Aorta (tissue), 5 donors: ENCODE measurements around the gene AKAP13. TPM values are rescaled to one million over a fixed set of nuclear protein-coding genes. Genes with fewer than 3 reads are reported as not detected.

Experiments
- ATAC-seq: fragments of 200-7000 bp; cut with Tn5 transposase; one replicate; pipeline ENCODE4 v1.9.1; 2022; ENCODE audit warnings: moderate library complexity; ENCODE audit not compliant: low FRiP score
- DNase-seq, 2 donors: peaks; one replicate each; pipeline ENCODE4 v3.0.0-alpha.2; 2020
- H3K27ac ChIP-seq, 2 donors: one replicate each; pipeline ENCODE4 v1.5.1; 2013; ENCODE audit warnings: low read length in 2 of 2, mild to moderate bottlenecking in 2 of 2, moderate library complexity in 2 of 2, control low read depth in 1 of 2, inconsistent platforms in 1 of 2, low read depth in 1 of 2
- H3K27me3 ChIP-seq, 2 donors: one replicate each; pipeline ENCODE4 v1.6.1; 2013; ENCODE audit warnings: control low read depth in 1 of 2, low read length in 1 of 2, mild to moderate bottlenecking in 1 of 2, moderate library complexity in 1 of 2; ENCODE audit not compliant: insufficient read depth in 2 of 2, control insufficient read depth in 1 of 2
- H3K36me3 ChIP-seq, 2 donors: one replicate each; pipeline ENCODE4 v1.6.1; 2013; ENCODE audit warnings: control low read depth in 1 of 2, low read length in 1 of 2, mild to moderate bottlenecking in 1 of 2; ENCODE audit not compliant: insufficient read depth in 2 of 2, control insufficient read depth in 1 of 2
- H3K4me1 ChIP-seq, 2 donors: one replicate each; pipeline ENCODE4 v1.6.1; 2013; ENCODE audit warnings: low read length in 2 of 2, control low read depth in 1 of 2, mild to moderate bottlenecking in 1 of 2, moderate library complexity in 1 of 2; ENCODE audit not compliant: insufficient read depth in 2 of 2, control insufficient read depth in 1 of 2
- H3K4me3 ChIP-seq, 2 donors: one replicate each; pipeline ENCODE4 v1.5.1; 2013; ENCODE audit warnings: low read length in 2 of 2, control low read depth in 1 of 2, mild to moderate bottlenecking in 1 of 2
- H3K9me3 ChIP-seq: one replicate; pipeline ENCODE4 v1.6.1; 2013; ENCODE audit warnings: mild to moderate bottlenecking, low read length; ENCODE audit not compliant: control insufficient read depth
- WGBS, 2 donors: extraction: QIAGEN DNeasy Blood & Tissue Kit; methylation state at CpG; one replicate each; pipeline ENCODE4 v1.1.7; 2013; 5-methylcytosine and 5-hydroxymethylcytosine counted together
- intact Hi-C, 2 donors: fragments of 100-400 bp; cut with DNase I; formaldehyde crosslinking; loops; one replicate each; pipeline versions ENCODE4 v1.14.2 to v1.15.0; 2022
- polyA plus RNA-seq, 2 donors: library from polyadenylated mRNA; stranded (reverse); fragments of 200-250 nt; gene quantifications; one replicate each; pipeline ENCODE4 v1.2.3, GENCODE V29; 2013
- total RNA-seq, 2 donors: library from RNA; stranded (reverse); fragmentation: NEBNext Ultra II Directional; extraction: Animal tissue kit (Norgen Biotek cat#: 25700); gene quantifications; one replicate each; pipeline ENCODE4 v1.2.1, GENCODE V29; 2021
- donor health status: healthy with polysubstance abuse.
- donor health status: Bipolar disorder and iron deficiency.
- donor health status: DM: no; HTN: no; CAD: no.
- donor health status: DM: no; HTN: no; CAD: no.
- donor health status: DM: yes; HTN: yes; CAD: no.

AKAP13 gene
- total and polyA plus RNA-seq, 4 donors = 29.6 to 267 (median 138) TPM

DNA sequence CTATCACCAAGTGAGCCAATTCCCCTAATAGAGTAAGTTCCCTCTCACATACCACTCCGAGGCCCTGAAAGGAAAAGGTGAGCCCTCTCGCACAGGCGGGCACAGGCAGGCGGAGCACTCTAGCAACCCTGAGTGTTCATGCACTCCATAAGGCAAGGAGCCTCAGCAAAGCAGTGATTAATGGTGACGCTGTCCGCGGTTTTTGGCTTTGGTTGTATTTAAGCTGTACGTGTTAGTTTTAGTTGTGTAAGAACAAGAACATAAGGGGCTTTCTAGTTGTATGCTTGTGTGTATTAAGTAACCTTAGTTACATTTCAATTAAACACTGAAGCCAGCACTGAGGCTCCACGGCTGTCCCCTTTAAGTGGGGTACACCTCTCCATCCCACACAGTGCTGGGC, 381.2 kb downstream of the AKAP13 start:
- no peak for ATAC-seq
- Histone ChIP-seq H3K4me1 (peaks cover 0 to 2% of the 10 kb centered on the region in 2 donors), H3K27me3 (no peaks in the 10 kb centered on the region), H3K36me3 (no peaks in the 10 kb centered on the region), H3K4me3 (no peak overlapping the region), H3K27ac (no peak overlapping the region), H3K9me3 (no peaks in the 10 kb centered on the region)
- intact Hi-C loops = no loop called here
- 93 to 94% methylated on average over 9 of the region's 9 CpGs for WGBS, 2 donors
- DNase-seq = no peak

DNA sequence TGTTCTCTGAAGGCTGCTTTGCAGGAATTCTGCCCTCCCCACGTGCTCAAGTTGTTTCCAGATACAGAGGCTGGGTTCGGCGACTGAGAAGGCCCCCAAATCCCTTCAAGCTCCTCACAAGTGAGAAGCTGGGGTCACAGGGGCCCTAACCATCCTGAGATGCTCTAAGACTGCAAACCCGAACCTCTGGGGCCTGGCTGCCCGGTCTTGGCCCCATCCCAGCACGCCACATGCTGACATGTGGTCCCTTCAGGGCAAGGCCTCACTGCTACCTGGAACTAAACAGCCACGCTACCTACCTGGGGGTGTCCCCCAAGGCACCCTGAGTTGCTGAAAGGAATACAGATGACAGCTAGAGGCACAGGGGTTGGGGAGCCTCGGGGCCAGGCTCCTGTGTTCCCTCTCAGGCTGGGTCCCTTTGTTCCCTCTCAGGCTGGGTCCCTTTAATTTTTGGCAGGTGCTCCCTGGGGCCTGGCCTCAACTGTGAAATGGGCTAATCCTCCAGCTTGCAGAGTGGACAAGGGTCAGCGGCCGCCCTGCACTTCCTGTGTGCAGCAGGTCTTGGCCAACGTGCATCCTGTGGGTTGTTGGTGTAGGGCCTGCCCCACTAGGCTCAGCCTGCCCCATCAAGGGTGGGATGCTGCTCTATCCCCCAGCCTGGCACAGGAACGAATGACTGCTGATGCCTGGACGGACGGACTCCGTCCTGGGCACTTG, 381.8 kb downstream of the AKAP13 start:
- ATAC-seq (no peak), DNase-seq (no peak)
- intact Hi-C loops = no loop called here
- Histone ChIP-seq H3K27me3 (no peaks in the 10 kb centered on the region), H3K36me3 (no peaks in the 10 kb centered on the region), H3K4me3 (no peak overlapping the region), H3K9me3 (no peaks in the 10 kb centered on the region), H3K27ac (no peak overlapping the region), H3K4me1 (peaks cover 0 to 2% of the 10 kb centered on the region in 2 donors)
- WGBS, 2 donors = 80 to 83% methylated on average over 15 of the region's 15 CpGs

DNA sequence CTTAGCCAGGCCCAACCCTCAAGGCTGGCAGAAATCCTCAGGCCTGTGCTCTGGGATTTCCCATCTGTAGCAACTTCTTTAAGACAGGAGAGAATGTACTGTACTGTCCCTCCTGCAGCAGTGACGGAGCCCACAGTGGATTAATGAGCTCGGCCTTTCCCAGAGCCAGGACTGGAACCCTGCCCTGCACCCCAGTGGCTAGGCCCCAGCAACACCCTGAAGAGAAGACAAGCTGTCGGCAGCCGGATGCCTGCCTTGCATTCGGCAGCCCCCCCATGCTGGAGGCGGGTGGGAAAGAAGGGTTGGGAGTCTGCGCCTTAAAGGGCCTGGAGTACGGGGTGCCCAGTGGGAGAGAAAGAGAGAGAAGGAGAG, 382.3 kb downstream of the AKAP13 start:
- H3K36me3 ChIP-seq = no peaks in the 10 kb centered on the region
- no peak overlapping the region for H3K27ac ChIP-seq
- intact Hi-C loops = no loop called here
- peaks cover 0 to 2% of the 10 kb centered on the region in 2 donors for H3K4me1 ChIP-seq
- H3K4me3 ChIP-seq = no peak overlapping the region
- ATAC-seq (no peak), DNase-seq (peak in 1 of 2 donors; percentile 59)
- 54 to 55% methylated on average over 8 of the region's 8 CpGs for WGBS, 2 donors
- H3K9me3 ChIP-seq = no peaks in the 10 kb centered on the region
- no peaks in the 10 kb centered on the region for H3K27me3 ChIP-seq

DNA sequence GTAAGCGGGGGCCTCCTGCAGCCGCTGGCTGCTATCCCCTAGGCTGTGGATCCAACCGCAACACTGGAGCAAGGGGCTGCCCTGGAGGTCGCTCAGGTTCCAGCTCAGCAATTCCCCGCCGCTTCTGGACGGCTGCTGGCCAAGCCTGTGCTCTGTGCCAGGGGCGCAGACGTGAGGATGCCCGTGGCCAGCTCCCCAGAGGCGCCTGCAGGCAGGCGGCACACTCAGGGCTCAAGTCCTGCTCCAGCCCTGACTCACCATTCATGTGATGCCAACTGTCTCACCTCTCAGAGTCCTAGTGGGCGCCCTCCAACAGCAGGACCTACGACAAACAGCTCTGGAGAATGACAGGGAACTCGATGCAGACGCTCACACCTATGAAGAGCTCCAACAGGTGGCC, 382.8 kb downstream of the AKAP13 start:
- Histone ChIP-seq H3K4me1 (peaks cover 0 to 2% of the 10 kb centered on the region in 2 donors), H3K27ac (no peak overlapping the region), H3K36me3 (no peaks in the 10 kb centered on the region), H3K27me3 (no peaks in the 10 kb centered on the region), H3K9me3 (no peaks in the 10 kb centered on the region), H3K4me3 (no peak overlapping the region)
- 39 to 45% methylated on average over 16 of the region's 16 CpGs for WGBS, 2 donors
- intact Hi-C loops = no loop called here
- DNase-seq = peak in 1 of 2 donors; percentile 79
- no peak for ATAC-seq

DNA sequence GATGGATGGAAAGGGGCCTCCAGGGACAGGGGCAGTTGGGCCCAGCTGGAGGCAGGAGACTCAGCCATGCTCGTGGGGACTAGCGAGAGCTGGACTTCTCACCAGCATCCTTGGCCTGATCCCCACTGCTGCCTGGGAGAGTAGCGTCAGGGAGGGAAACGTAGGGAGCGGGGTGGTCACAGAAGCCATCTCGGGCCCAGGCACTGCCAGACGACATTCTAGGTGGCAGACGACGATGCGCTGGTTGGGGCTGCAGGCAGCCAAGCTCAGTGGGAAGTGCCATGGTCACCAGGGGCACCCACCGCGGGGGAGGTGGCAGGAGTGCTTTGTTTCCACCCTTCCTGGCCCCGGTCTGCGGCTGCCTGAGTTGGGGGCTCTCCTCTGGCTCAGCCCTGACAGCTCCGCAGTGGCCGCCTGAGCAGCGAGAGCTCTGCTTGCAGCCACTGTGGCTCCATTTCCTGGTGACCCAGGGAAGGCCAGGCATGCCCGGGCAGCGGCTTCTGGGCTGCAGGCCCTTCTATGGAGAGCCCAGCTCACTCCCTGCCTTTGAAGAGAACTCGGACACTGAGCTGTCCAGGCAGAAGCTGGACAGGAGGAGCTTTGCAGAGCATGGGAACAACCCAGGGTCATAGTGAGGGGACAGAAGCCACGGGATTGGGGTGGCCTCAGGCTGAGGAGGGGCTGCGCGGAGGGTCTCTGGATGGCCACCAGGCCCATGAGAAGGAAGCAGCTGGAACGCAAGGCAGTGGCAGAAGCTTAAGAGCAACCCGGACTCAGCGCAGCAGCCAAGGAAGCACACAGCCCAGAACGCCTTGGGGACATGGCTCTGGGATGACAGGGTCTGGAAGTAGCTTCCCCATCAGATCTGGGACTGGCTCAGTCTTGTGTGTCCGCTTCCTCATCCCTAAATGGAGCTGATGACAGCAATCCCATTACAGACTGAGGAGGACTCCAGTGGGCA, 383.6 kb downstream of the AKAP13 start:
- Histone ChIP-seq H3K4me3 (no peak overlapping the region), H3K4me1 (peaks cover 0 to 2% of the 10 kb centered on the region in 2 donors), H3K27ac (no peak overlapping the region), H3K36me3 (no peaks in the 10 kb centered on the region), H3K27me3 (no peaks in the 10 kb centered on the region), H3K9me3 (no peaks in the 10 kb centered on the region)
- intact Hi-C loops = no loop called here
- ATAC-seq (peak; percentile 19), DNase-seq (peak in 1 of 2 donors; percentile 59)
- WGBS, 2 donors = 80 to 82% methylated on average over 28 of the region's 28 CpGs

DNA sequence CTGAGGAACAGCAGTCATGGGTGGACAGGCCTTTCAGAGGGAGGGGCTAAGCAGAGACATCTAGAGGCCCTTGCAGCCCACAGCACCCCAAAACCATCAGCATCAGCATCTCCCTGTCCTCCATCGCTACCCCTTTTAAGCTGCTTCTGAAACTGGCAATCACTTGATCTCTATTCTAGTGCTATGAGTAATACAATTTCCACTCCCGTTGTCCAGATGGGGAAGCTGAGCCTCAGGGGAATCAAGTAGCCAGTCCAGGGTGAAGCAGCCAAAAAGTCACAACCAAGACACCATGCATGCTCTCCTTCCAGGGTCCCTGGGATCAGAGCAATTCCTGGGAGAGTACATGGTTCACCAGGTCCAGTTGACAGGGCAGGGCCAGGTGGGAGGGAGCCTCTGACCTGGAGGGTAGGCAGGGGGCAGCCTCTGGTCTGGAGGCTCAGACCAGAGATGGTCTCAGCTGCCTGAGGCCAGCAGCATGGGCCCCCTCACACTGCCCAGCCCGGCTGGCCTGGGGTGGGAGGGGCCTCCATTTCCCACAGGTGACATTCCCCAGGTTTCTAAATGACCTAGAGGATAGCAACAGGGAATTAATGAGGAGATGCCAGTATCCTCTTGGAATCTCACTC, 384.4 kb downstream of the AKAP13 start:
- 29 to 30% methylated on average over 3 of the region's 3 CpGs for WGBS, 2 donors
- Histone ChIP-seq H3K9me3 (no peaks in the 10 kb centered on the region), H3K4me1 (peaks cover 0 to 2% of the 10 kb centered on the region in 2 donors), H3K27ac (no peak overlapping the region), H3K4me3 (no peak overlapping the region), H3K36me3 (no peaks in the 10 kb centered on the region), H3K27me3 (no peaks in the 10 kb centered on the region)
- no peak for DNase-seq
- peak; percentile 77 for ATAC-seq
- intact Hi-C loops = no loop called here

DNA sequence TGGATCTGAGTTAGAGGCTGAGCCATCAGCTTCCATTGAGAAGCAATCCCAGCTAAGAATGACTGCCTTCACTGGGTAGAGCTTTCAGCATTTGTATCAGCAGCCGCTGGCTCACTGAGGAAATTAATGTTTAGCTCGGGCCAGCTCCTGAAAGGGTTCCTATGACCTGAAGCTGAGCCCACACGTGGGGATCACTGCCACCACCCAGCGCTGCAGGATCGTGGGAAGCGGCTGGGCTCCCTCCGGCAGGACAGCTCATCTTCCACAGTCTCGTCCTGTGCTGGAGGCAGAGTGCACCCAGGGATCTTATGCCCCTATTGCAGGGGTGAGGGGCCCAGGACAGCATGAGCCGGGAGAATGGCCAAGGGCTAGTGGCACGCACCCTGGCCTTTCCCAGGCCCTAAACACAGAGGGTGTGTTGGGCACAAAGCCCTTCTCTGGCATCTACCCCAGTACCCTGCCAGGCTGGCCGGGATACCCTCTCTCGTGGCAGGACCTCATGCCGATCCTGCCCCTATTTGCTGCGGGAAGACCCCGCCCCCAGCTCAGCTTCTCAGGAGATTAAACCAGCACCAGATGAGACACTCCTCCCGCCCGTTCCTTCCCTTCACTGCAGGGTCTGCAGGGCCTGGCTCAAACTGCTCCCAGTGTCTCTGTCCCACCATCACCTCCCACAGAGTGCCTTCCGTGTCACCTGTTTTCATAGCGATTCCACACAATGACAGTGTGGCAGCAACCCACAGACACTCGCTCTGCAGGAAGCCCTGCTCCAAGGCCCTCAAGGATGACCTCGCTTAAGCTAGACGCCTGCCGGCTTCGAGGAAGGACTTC, 385.8 kb downstream of the AKAP13 start:
- 71 to 82% methylated on average over 24 of the region's 24 CpGs for WGBS, 2 donors
- no peak for DNase-seq
- H3K36me3 ChIP-seq = no peaks in the 10 kb centered on the region
- ATAC-seq = no peak
- no peak overlapping the region for H3K4me3 ChIP-seq
- no peaks in the 10 kb centered on the region for H3K9me3 ChIP-seq
- H3K27me3 ChIP-seq = no peaks in the 10 kb centered on the region
- H3K4me1 ChIP-seq = peaks cover 0 to 2% of the 10 kb centered on the region in 2 donors
- H3K27ac ChIP-seq = no peak overlapping the region
- intact Hi-C loops = no loop called here
